CD4-positive, alpha-beta T cell treated with Interleukin-2 at 100 ng/mL for 4 hours (primary cell): Measurements from ENCODE around the gene ATPAF1.
"Not testable (repeated sequence)": the region's sequence is repeated elsewhere in the genome, so short reads cannot be mapped to it uniquely, and the experiment has no call there.

ENCODE experiments used
- DNase-seq: peaks from one replicate; pipeline ENCODE4 v3.0.0-alpha.2; 2020; ENCODE audit warnings: low spot score

ATPAF1 gene

DNA sequence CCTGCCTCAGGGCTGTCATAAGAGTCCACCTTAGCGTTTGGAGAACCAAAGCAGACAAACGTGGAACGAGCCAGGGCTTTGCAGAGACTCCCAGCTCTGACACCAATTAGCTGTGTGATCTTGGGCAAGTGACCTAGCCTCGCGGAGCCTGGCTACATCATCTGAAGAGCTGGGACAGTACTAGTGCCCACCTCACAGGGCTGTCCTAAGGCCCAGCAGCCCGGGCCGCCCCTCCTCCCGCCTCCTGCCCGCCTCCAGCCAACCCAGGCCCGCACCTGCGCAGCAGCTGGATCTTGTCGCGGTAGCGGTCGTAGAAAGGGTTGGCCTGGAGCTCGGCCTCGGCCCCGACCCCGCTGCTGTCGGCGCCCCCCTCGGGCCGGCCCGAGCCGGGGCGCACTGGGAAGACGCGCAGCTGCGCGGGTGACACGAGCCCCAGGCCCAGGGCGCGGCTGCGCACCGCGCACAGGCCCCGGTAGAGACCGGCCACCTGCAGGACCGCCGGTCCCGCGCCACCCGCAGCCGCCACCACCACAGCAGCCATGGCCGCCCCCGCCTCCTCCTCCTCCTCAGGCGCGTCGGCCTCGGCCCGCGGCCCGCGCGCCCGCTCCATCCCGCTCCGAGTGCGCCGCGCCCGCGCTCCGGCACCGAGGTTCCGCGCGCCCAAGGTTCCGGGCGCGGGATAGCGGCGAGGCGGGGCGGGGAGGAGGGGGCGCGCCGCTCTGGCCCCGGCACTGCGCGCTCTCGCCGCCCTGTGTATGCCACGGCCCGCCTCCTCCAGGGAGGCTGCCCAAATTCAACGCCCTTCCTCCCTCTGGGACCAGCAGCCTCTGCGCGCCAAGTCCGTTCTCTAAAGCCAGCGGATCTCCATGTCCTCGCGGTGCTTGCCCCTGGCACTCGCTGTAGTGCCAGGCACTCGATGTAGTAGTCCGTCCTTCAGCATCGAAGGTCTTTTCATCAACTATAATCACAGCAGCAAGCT, at the start of gene ATPAF1:
TSS of gene ATPAF1 (minus strand) at position 583 of the 979 bp plus-strand sequence. CDS start at position 541, 42 bp downstream.
- DNase-seq, result peak; percentile 60

- no peak for DNase-seq
These were observed 49.5 kb upstream of the ATPAF1 start for GRCh38 chr1:46717654-46718053.

- no peak for DNase-seq
These were observed 46.8 kb upstream of the ATPAF1 start for GRCh38 chr1:46714976-46715375.

- no peak for DNase-seq
These were observed 40.0 kb upstream of the ATPAF1 start for GRCh38 chr1:46708121-46708520.

DNA sequence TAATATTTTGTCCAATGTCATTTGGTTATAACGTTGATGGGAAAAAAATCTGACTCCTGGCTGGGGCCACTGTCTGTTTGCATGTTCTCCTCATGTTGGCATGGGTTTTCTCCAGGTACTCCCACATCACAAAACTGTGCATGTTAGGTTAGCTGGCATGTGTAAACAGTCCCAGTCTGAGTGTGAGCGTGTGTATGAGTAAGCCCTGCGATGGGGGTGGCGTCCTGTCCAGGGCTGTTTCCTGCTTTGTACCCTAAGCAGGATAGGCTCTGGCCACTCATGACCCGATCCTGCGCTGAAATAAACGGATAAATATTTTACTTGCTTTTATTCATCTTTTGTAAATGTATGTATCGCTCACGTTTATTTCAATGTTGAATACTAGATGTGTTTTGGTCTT, 37.2 kb upstream of the ATPAF1 start:
- no peak for DNase-seq

DNA sequence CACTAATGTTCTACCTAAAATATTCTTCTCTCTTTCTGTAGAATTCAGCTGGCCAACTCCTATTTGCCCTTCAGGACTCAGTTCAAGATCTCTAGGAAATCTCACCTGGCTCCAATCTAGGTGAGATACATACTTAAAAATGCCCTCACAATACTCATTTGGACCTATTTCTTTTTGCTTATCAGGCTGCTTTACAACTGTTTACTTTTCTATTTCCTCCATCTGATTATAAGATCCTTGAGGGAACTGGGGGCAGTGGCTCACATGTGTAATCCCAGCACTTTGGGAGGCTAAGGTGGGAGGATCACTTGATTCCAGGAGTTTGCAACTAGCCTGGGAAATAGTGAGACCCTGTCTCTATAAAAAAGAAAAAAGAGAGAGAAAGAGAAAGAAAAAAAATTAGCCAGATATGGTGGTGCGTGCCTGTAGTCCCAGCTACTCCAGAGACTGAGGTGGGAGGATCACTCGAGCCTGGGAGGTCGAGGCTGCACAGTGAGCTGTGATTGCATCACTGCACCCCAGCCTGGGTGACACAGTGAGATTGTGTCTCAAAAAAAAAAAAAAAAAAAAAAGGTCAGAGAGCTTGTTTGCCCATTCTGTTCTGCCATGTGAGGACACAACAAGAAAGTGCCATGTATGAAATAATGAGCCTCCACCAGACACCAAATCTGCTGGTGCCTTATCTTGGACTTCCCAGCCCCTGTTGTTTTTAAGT, 35.9 kb upstream of the ATPAF1 start:
- DNase-seq, result no peak

DNA sequence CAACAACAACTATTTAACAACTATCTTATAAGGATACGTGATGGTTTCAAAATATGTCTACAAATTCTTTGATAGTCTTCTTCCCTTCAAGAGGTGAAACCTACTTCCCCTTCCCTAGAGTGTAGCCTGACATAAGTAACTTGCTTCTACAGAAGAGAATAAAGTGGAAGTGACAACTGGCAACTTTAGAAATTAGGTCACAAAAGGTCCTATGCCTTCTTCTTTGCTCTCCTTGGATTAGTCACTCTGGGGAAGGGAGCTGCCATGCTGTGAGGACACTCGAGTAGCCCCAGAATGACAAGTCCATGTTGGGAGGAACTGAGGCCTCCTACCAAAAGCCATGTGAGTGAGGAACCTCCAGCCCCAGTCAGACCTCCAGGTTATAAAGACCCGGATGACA, 31.5 kb upstream of the ATPAF1 start:
- DNase-seq, result no peak

DNA sequence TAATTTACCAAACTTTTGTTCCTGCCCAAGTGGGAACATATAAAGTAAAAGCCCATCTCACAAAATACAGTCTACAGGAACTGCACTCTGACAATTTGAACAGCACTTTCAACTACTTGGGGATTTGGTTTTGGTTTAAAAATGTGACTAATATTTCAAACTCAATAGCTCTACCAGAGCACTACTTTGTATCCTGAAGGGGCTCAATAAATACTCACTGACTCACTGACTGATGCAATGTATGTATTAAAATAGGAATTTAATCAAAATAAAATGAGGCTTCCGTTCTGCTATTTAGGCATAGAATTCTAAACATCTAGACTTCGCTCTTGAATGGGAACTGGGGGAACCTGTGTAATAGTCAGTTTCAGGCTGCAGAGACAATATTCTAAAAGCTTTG, 28.9 kb upstream of the ATPAF1 start:
- no peak for DNase-seq

- DNase-seq, result not testable (repeated sequence)
These were observed 26.5 kb upstream of the ATPAF1 start for GRCh38 chr1:46694676-46695075.

DNA sequence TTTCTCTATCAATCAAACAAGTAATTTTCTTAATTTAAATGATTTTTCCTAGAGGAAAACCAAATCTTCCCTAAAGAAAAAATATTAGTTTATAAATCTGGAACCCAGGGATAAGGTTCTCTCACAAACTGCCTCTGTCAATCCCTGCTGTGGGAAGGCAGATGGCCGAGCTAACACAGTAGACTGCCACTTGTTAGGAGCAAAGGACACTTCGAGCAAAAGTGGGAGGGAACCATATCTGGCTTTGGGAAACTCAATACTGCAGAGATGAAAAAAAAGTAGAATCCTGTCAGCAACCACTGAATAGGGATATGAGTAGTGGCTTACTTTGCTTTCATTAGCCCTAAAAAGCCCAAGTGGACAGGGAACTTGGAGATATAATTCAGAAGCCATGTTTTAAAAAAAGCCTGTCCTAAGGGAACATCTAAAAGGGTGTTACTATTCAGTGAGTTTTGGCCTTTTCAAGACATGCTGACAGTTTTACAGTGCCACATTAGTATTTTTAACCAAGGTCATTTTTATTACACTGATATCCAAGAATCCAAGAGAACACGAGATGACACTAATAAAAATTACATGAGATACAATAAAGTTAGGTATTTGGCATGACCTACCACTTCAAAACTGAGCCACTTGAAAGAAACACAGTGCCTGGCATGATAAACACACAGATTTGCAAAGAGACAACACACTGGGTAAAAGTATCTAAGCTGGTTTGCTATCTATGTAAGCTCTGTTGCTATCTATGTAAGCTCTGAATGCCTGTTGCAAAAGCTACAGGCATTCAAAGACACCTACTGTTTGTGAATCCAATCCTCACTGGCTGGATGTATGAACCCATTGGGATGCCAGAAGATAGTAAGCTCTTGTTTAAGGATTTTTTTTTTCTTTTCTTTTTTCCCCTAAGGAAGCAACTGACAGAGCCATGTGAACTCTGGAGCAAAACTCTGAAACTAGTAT, 24.9 kb upstream of the ATPAF1 start:
- no peak for DNase-seq

- DNase-seq, result no peak
These were observed 24.0 kb upstream of the ATPAF1 start for GRCh38 chr1:46691997-46692790.

GRCh38 chr1:46690931-46691421, 22.8 kb upstream of the ATPAF1 start:
- no peak for DNase-seq

- no peak for DNase-seq
These were observed 21.7 kb upstream of the ATPAF1 start for GRCh38 chr1:46689897-46690296.

DNA sequence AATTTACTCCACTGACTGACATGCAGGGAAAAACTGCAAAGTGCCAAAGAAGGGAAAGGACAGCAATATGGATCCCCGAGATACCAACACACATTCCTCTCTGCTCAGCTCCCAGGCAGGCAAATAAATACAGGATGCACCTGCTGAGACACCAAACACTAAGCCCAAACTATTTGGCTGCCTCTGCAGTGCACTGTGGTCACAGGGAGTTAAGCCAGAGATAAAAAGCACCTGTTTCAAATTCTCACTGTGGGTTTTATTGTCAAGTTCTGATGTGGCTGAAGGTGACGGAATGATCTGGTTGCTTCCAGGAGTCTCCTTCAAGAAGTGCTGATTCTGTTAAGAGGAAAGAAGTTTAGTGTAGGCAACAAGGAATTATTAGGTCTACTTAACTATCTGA, 21.2 kb upstream of the ATPAF1 start:
- no peak for DNase-seq

GRCh38 chr1:46687921-46688509, 19.9 kb upstream of the ATPAF1 start:
- no peak for DNase-seq

DNA sequence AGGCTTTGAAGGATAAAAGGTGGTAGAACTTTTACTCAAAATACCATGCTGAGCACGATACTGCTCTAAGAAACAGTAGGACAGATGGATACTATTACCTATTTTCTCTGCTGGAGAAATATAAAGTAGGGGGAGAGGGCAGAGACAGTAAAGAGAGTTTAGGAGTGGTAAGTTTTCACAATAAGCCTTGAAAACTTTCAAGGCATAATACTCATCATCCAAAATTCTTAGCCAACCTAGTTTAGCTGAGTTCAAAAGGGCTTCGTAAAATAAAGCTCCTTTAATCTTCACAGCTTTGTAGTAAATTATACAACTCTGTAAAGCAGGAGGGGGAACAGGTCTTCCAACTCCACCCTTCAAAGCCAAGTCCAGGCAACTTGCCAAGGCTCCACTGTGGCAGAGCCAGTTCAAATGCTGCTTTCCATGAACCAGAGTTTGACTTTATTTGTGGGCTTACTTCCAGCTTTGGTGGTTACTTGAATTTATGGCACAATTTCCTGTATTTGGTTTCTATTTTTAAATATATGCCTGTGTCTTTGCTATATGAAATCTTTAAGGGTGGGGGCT, 19.0 kb upstream of the ATPAF1 start:
- no peak for DNase-seq

GRCh38 chr1:46686255-46686654, 18.1 kb upstream of the ATPAF1 start:
- no peak for DNase-seq

DNA sequence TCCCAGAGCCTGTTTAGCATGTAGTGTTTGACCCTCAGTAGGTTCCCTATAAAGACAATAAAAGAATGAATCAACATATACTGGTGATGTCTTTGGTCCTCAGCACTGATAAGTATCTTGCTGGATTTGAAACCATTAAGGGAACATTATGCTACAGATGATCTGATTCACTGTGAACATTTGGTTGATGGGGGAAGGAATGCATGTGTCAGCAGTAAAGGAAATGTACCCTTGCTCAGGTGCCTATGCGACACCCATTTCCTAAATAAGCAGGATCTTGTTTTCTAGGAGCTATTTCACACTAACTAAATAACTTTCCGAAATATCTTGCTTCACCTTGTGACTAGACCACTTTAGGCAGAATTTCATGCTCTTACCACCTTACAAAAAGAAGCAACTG, 16.5 kb upstream of the ATPAF1 start:
- DNase-seq, result no peak

DNA sequence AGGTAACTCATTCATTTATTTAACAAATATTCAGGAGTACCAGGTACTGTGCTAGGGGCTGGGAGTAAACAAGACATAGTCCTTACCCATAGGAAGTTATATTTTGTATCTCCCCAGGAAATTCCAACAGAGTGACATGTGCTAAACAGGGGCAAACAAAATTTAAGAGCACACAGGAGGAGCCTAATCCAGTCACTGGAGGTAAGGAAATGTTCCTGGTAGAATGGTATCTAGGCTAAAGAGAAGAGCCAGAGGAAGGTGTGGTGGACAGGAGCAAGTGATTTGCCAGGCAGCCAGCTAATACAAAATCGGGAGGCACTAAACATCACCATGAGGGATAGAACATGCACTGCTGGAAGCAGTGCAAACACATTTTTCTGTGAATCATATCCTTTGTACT, 13.9 kb upstream of the ATPAF1 start:
- DNase-seq, result no peak

DNA sequence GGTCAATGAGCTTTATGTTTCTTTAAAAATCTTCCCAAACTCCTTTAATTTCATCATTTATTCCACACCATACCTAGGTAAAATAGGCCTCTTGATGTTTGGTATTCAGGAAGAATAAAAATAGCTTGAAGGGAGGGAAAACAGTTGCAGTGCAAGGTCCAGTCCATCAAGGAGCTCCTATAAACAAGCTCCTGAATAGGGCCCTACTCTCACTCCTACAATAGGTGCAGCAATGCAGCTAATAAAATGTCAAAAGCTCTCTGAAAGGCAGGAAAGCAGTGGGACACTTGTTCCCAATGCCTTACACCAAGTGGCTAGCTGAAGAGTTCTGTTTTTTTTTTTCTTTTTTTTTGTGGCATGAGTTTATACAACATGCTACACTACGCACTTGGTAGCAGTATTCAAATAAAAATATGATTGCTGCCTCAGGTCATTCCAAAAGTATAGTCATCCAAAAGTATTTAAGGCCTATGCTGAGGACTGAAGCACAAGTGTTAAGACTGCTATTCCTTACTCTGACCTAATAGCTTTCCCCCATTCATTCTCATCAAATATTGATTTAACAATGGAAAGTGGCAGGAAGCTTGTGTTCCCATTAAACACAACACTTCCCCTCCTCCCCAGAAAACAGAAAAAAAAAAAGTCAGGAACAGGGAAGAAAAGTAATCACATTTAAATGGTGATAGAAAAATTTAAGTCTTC, 13.3 kb upstream of the ATPAF1 start:
- DNase-seq, result no peak
